RWPE2 (cell line): Measurements from ENCODE around the gene FBXO42.

Source experiments
- ATAC-seq: fragments of 200-7000 bp; cut with Tn5 transposase; 3 replicates; pipeline ENCODE4 v1.9.1; 2021; ENCODE audit warnings: low read depth
- DNase-seq: peaks from one replicate; pipeline ENCODE4 v3.0.0-alpha.2; 2020; ENCODE audit warnings: low spot score
- H3K27ac ChIP-seq: fragments of 450-650 bp; 2 replicates; pipeline ENCODE4 v1.5.1; 2017; ENCODE audit warnings: mild to moderate bottlenecking; ENCODE audit not compliant: poor library complexity, severe bottlenecking
- H3K27me3 ChIP-seq: fragments of 250-450 bp; sonication (Bioruptor Pico); 2 replicates; pipeline ENCODE4 v1.5.1; 2021; ENCODE audit warnings: mild to moderate bottlenecking, moderate library complexity; ENCODE audit not compliant: insufficient read depth, poor library complexity, severe bottlenecking
- H3K36me3 ChIP-seq: fragments of 250-450 bp; sonication (Bioruptor Pico); 2 replicates; pipeline ENCODE4 v1.5.1; 2020; ENCODE audit warnings: low read depth, mild to moderate bottlenecking, moderate library complexity
- H3K4me1 ChIP-seq: fragments of 250-450 bp; sonication (Bioruptor Pico); 2 replicates; pipeline ENCODE4 v1.5.1; 2021; ENCODE audit warnings: mild to moderate bottlenecking, moderate library complexity; ENCODE audit not compliant: insufficient read depth, poor library complexity, severe bottlenecking
- H3K4me3 ChIP-seq: fragments of 250-450 bp; sonication (Bioruptor Pico); 2 replicates; pipeline ENCODE4 v1.5.1; 2021; ENCODE audit warnings: mild to moderate bottlenecking, moderate library complexity; ENCODE audit not compliant: severe bottlenecking
- H3K9me3 ChIP-seq: fragments of 250-450 bp; sonication (Bioruptor Pico); 2 replicates; pipeline ENCODE4 v1.5.1; 2021; ENCODE audit warnings: mild to moderate bottlenecking, moderate library complexity; ENCODE audit not compliant: severe bottlenecking
- TF ChIP-seq, protein P1 (sequence below): fragments of 450-650 bp; IDR thresholded peaks from one replicate; pipeline ENCODE4 v1.5.1; 2017; ENCODE audit warnings: mild to moderate bottlenecking, moderate library complexity; ENCODE audit not compliant: poor library complexity, severe bottlenecking

The FBXO42 gene

GRCh38 chr1:16342331-16343062 lies 9.8 kb downstream of the FBXO42 start:
- Histone ChIP-seq H3K36me3 (no peaks in the 10 kb centered on the region), H3K27me3 (no peaks in the 10 kb centered on the region), H3K27ac (no peak overlapping the region), H3K4me3 (no peak overlapping the region), H3K4me1 (no peaks in the 10 kb centered on the region), H3K9me3 (peaks cover 3% of the 10 kb centered on the region)
- TF ChIP-seq, protein P1, sequence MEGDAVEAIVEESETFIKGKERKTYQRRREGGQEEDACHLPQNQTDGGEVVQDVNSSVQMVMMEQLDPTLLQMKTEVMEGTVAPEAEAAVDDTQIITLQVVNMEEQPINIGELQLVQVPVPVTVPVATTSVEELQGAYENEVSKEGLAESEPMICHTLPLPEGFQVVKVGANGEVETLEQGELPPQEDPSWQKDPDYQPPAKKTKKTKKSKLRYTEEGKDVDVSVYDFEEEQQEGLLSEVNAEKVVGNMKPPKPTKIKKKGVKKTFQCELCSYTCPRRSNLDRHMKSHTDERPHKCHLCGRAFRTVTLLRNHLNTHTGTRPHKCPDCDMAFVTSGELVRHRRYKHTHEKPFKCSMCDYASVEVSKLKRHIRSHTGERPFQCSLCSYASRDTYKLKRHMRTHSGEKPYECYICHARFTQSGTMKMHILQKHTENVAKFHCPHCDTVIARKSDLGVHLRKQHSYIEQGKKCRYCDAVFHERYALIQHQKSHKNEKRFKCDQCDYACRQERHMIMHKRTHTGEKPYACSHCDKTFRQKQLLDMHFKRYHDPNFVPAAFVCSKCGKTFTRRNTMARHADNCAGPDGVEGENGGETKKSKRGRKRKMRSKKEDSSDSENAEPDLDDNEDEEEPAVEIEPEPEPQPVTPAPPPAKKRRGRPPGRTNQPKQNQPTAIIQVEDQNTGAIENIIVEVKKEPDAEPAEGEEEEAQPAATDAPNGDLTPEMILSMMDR: no peak
- ATAC-seq (no peak), DNase-seq (no peak)

DNA sequence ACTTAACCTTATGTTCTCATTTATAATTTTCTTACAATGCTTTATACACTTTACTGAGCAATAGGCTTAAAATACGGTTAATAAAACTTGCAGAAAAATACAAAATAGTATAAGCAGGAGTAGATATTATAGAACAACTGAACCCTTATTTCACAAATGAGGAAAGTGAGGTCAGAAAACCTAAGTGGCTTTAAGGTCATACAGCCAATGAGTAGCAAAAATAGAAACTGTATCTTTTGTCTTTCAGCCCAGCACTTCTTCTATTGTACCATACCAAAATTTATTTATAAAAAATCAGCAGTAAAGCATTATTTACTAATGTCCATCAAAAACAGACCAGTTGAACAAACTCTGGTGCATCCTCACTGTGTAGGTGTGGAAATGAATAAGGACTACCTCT lies 11.6 kb downstream of the FBXO42 start:
- H3K9me3 ChIP-seq: peaks cover 3% of the 10 kb centered on the region
- TF ChIP-seq, protein P1: no peak
- DNase-seq: no peak
- H3K36me3 ChIP-seq: no peaks in the 10 kb centered on the region
- no peak overlapping the region for H3K4me3 ChIP-seq
- H3K27ac ChIP-seq: no peak overlapping the region
- H3K4me1 ChIP-seq: no peaks in the 10 kb centered on the region
- no peak for ATAC-seq
- no peaks in the 10 kb centered on the region for H3K27me3 ChIP-seq

GRCh38 chr1:16338961-16339360 lies 13.3 kb downstream of the FBXO42 start:
- no peak for DNase-seq
- no peak overlapping the region for H3K4me3 ChIP-seq
- no peak for ATAC-seq

DNA sequence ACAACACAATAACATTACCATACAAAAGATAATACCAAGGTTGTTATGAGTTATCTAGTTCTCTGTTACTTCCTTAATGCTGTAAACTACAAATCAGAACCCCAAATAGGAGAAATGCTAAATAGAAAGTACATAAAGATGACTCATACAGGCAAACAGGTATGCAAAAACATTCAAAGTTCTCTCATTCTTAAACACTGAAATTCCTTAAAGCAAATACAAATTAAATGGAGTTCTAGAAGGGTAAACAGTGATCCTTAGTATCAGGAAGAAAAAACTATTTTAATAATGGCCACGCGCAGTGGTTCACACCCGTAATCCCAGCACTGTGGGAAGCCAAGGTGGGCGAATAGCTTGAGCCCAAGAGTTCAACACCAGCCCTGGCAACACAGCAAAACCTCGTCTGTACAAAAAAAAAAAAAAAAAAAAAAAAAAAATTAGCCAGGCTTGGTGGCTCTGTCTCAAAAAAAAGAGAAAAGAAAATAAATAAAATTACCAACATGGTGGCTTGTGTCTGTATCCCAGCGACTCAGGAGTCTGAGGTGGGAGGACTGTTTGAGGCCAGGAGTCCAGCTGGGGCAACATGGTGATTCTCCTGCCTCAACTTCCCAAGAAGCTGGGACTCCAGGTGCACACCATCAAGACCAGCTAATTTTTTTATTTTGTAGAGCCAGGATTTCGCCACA lies 17.5 kb downstream of the FBXO42 start:
- Histone ChIP-seq H3K4me1 (peaks cover 9% of the 10 kb centered on the region), H3K36me3 (no peaks in the 10 kb centered on the region), H3K9me3 (no peaks in the 10 kb centered on the region), H3K4me3 (no peak overlapping the region), H3K27ac (peak overlapping the region; percentile 8), H3K27me3 (no peaks in the 10 kb centered on the region)
- TF ChIP-seq, protein P1: no peak
- DNase-seq (no peak), ATAC-seq (peak; percentile 36; the same call in 1 of the 3 replicates)

More at GRCh38 chr1:16338961-16339360, 13.3 kb downstream of the FBXO42 start:
- Histone ChIP-seq H3K27me3 (no peaks in the 10 kb centered on the region), H3K9me3 (peaks cover 3% of the 10 kb centered on the region), H3K36me3 (no peaks in the 10 kb centered on the region), H3K27ac (no peak overlapping the region), H3K4me1 (peaks cover 9% of the 10 kb centered on the region)
- TF ChIP-seq, protein P1: no peak
